Measurements from ENCODE around the gene C1orf53.

Gene C1orf53

GRCh38 chr1:197922070-197922390 is 19.6 kb downstream of the C1orf53 start:
- no peak for TF ChIP-seq CTCF (IDR thresholded peaks at IDR 0.05; ENCODE audit: insufficient read depth, low read depth, low read length, missing control alignments)
- H3K4me3 ChIP-seq (ENCODE audit: low read length): no peak overlapping the region
- no peak for DNase-seq (ENCODE audit: low read depth)

GRCh38 chr1:197923038-197923437 is 20.6 kb downstream of the C1orf53 start:
- TF ChIP-seq CTCF (IDR thresholded peaks at IDR 0.05; ENCODE audit: insufficient read depth, low read depth, low read length, missing control alignments): no peak
- H3K4me3 ChIP-seq (ENCODE audit: low read length): no peak overlapping the region
- DNase-seq (ENCODE audit: low read depth): no peak

GRCh38 chr1:197924516-197925123 is 22.2 kb downstream of the C1orf53 start:
- TF ChIP-seq CTCF (IDR thresholded peaks at IDR 0.05; ENCODE audit: insufficient read depth, low read depth, low read length, missing control alignments): peak; percentile 77
- H3K4me3 ChIP-seq (ENCODE audit: low read length): no peak overlapping the region
- DNase-seq (ENCODE audit: low read depth): peak; percentile 69

GRCh38 chr1:197927908-197928665 is 25.7 kb downstream of the C1orf53 start:
- DNase-seq (ENCODE audit: low read depth): no peak
- no peak for TF ChIP-seq CTCF (IDR thresholded peaks at IDR 0.05; ENCODE audit: insufficient read depth, low read depth, low read length, missing control alignments)
- H3K4me3 ChIP-seq (ENCODE audit: low read length): no peak overlapping the region

GRCh38 chr1:197928849-197929336 is 26.5 kb downstream of the C1orf53 start:
- TF ChIP-seq CTCF (IDR thresholded peaks at IDR 0.05; ENCODE audit: insufficient read depth, low read depth, low read length, missing control alignments): no peak
- no peak for DNase-seq (ENCODE audit: low read depth)
- peak overlapping the region; percentile 13 for H3K4me3 ChIP-seq (ENCODE audit: low read length)

GRCh38 chr1:197933016-197933415 is 30.6 kb downstream of the C1orf53 start:
- DNase-seq (ENCODE audit: low read depth): no peak
- TF ChIP-seq CTCF (IDR thresholded peaks at IDR 0.05; ENCODE audit: insufficient read depth, low read depth, low read length, missing control alignments): no peak
- no peak overlapping the region for H3K4me3 ChIP-seq (ENCODE audit: low read length)
